Stimulated activated CD8-positive, alpha-beta memory T cell treated with anti-CD3 and anti-CD28 coated beads, Interleukin-12 subunit alpha, Interleukin-12 subunit beta, amount 100 ng/mL, for 4 hours (primary cell): Measurements from ENCODE around the gene PARD6B.
"Not testable (repeated sequence)": the region's sequence is repeated elsewhere in the genome, so short reads cannot be mapped to it uniquely, and the experiment has no call there.

ENCODE experiments used
- DNase-seq: peaks from one replicate; pipeline ENCODE4 v3.0.0-alpha.2; 2020; ENCODE audit warnings: low read depth

The PARD6B gene

DNA sequence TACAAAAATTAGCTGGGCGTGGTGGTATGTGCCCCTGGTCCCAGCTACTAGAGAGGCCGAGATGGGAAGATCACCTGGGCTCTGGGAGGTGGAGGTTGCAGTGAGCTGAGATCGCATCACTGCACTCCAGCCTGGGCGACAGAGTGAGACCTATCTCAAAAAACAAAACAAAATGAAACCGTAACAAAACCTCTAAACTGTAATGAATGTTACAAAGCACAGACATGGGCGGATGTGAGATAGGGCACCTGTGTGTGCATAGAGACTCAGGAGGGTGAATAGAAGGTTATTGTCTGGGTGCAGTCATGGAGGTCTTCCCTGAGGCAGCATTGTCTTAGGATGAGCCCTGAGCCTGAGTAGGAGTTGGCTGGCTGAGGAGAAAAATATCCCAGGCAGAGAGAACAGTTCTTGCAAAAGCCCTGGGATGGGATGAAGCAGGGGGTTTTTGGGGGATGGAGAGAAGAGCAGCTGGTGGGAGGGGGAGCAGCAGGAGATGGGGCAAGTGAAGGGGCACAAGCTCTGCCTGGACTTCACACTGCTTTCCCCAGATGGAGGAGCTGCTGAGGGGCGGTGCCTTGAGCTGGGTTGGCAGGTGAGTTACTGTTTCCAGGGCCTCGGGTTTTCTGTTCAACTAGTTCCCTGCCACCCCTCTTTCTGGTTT, 68.6 kb downstream of the PARD6B start:
- no peak for DNase-seq

DNA sequence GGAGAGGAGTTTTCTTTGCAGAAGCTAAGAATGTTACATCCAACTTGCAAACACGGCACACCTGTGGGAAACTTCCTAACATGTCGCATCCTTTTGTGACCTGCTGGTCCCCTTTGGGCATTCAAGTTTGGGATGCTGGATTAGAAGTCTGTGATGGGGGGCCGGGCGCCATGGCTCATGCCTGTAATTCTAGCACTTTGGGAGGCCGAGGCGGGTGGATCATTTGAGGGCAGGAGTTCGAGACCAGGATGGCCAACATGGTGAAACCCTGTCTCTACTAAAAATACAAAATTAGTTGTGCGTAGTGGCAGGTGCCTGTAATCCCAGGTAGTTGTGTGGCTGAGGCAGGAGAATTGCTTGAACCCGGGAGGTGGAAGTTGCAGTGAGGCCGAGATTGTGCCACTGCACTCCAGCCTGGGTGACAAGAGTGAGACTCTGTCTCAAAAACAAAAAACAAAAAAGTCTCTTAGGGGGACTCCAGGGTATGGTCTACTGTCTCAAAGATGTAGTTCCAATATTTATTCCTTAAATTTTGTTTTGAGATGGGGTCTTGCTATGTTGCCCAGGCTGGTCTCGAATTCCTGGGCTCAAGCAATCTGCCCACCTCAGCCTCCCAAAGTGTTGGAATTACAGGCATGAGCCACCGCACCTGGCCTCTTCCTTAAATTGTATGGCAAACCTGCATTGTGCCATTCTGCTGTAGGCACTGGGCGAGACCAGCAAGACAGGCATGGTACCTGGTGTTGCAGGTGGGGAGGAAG, 69.8 kb downstream of the PARD6B start:
- DNase-seq: not testable (repeated sequence)

DNA sequence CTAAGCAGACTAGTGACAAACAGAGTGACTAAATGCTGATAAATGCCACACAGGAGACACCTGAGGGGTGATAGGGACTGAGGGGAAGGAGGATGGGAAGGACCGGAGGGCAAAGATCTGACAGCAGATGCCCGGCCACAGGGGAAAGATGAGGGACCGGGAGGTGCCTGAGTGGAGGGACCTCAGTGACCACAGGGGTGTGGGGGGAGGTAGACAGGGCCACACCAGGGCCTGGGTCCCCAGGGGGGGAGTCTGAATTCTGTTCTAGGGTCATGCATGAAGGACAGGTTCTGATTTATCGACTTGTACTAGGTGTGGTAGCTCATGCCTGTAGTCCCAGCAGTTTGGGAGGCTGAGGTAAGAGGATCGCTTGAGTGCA, 70.4 kb downstream of the PARD6B start:
- no peak for DNase-seq

DNA sequence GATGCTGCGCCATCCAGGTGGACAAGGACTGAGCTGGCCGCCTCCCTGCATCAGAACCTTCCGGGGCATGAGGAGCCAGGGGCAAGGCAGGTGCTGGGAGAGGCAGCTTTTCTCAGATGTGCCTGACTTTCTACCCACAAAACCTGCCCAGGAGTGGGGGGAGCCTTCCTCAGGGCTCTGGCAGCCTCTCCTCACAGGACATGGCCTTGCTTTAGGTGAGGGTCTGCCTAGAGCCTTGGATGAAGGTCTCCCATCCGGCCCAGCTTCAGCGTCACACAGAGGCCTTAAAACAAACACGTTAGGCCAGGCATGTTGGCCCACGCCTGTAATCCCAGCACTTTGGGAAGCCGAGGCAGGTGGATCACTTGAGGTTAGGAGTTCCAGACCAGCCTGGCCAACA, 70.9 kb downstream of the PARD6B start:
- no peak for DNase-seq

DNA sequence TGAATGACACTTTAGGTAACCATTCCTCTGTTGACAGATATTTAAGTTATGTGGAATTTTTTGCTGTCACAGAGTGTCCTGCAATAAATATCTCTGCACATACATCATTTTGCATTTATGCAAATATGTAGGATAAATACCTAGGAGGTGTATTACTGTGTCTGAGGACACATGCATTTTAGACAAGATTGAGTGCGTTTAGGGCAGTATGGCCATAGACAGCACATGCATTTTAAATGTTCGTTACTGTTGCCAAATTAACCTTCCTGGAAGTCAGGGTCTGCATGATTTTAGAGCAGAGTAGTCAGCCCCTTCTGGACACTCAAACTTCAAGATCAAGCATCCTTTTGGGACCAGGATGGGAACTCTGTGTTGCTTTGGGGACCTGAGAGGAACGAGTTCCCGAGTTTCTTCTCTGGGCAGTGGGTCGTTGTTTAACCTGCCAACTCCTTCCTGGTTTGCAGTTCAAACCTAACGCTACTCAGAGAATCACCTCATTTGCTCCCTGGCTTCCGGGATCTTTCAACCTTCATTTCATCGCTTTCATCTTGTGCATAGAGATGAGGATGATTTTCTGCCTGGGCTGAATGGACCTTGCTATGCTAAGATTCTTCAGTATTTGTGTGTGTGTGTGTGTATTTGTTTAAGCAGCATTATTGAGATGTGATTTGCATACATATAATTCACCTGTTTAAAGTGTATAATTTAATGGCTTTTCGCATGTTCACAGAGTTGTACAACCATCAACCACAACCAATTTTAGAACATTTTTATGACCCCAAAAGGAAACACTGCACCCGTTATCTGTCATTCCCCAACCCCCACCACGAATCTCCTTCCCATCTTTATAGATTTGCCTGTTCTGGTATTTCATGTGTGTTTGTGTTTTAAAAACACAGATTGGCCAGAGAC, 73.3 kb downstream of the PARD6B start:
- DNase-seq: no peak

DNA sequence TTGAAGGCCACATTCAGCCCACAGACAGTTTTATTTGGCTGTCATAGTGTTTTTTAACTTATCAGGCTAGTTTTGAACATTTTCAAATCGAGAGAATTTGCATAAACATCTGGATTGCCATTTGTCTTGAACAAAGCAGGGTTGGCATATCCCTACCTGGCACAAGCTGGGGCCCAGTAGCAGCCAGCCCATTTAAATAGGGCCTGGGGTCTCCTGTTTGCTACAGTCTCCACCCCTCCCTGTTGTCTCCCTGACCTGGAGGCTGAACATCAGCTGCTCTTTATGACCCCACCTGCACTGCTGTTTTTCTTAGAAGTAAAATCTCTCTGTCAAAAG, 73.9 kb downstream of the PARD6B start:
- DNase-seq: no peak

DNA sequence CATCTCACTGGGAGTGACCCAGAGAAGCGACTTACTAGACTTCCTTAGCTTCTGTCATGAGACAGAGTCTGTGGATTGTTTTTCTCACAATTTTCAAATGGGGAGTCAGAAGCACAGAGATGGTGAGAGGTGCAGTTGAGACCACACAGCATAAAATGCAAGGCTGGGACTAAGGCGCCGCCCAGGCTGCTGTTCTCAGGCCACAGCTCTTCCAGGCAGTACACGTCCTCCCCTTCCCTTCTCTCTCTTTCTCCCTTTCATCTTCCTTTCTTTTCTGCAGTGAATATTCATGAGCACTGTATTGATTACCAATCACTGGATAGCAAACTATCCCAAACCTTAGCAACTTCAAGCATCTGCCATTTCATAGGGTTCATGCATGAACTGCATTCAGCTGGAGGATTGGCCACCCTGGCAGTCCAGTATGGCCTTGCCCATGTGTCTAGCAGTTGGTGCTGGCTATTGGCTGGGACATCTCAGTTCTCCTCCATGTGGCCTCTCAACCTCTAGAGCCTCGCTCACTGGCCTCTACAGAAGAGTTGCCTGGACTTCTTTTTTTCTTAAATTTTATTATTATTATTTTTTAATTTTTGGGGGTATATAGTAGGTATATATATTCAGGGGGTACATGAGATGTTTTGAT, 74.9 kb downstream of the PARD6B start:
- no peak for DNase-seq
